GM19438 (cell line): ENCODE results near the gene GUCY1B1.

ENCODE experiments used
- ATAC-seq: cut with Tn5 transposase; IDR thresholded peaks from one replicate; pipeline ENCODE4 v1.9.1; 2021; ENCODE audit warnings: low read depth; ENCODE audit not compliant: unreplicated experiment

Gene GUCY1B1

DNA sequence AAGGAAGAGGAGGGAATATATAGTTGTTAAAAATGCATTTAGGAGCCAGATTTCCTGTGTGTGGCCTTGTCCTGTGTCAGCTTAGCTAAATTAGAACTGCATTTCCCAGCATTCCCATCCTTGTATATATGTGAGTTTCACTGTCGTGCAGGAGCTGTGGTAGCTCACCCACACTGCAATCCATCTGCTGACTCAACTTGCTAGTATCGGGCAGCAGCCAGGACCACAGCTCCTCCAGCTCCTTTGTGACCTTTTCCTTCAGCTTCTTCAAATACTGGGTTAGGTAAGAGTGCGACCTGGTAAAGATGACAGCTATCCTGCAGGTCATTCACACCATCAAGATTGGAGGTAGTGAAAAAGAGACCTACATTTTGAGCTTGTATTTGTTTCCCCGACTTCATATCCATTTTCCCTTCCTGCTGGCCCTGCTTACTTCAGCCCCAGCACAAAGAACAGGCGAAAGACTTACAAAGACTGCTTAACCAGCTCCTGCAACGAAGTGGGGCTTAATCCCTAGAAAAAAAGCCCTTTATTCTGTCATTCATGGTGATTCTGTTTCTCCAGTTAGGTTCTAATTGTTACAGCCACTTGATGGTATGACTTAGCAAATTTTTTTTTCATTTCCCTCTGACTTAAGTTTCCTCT lies 95.9 kb downstream of the GUCY1B1 start:
- no peak for ATAC-seq

DNA sequence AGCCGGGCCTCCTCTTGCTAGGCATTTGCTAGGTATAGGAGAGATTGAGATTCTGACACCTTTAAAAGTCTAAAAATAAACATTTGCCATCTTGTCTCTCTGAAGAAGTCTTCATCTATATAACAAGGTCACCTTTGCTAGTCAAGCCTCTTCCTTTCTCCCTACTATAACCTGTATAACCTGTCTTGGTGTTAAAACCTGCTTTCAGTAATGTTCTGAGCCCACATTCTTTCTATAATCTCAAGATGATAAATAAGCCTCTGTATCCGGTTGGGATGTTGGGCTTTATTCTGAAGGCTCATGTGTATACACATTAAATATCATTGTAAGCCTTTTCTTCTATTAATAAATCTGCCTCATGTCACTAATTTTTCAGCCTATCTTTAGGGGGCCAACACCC lies 97.1 kb downstream of the GUCY1B1 start:
- no peak for ATAC-seq
